ENCODE measurements around the gene PTGER3.

Gene PTGER3

DNA sequence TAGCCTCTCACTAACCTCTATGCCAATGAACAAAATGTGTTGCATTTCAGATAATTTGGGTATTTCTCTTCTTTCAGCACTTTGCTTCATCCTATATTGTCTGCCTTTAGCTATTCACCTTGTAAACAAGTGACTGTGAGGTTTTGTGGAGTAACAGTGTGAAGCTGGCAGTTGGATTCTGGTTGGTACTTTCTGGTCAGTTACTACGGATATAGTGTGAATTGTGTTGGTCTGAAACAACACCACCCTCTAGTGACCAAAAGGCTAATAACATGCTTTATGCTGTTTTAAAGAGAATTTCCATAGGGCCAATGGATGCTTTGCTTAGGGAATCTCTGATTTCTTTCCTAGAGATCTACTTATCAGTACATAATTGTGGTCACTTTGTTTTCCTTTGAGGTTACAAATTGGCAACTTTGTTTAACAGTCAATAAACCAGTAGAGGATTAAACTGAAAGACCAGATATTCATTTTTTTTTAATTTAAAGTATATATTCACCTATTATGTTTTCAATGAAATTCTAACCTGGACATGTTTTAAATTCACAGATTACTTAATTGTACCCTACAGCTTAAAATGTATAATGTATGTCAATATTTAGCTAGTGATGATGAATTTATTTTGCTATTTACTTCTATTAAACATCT is 2.5 kb upstream of the PTGER3 start:
- H3K4me3 ChIP-seq (ENCODE audit: low read depth, low read length): no peak overlapping the region
- DNase-seq (ENCODE audit: low read depth): peak; percentile 65
- TF ChIP-seq, protein P1, sequence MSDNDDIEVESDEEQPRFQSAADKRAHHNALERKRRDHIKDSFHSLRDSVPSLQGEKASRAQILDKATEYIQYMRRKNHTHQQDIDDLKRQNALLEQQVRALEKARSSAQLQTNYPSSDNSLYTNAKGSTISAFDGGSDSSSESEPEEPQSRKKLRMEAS (IDR thresholded peaks at IDR 0.05; ENCODE audit: low read depth, low read length): peak; percentile 72
- TF ChIP-seq, protein P2, sequence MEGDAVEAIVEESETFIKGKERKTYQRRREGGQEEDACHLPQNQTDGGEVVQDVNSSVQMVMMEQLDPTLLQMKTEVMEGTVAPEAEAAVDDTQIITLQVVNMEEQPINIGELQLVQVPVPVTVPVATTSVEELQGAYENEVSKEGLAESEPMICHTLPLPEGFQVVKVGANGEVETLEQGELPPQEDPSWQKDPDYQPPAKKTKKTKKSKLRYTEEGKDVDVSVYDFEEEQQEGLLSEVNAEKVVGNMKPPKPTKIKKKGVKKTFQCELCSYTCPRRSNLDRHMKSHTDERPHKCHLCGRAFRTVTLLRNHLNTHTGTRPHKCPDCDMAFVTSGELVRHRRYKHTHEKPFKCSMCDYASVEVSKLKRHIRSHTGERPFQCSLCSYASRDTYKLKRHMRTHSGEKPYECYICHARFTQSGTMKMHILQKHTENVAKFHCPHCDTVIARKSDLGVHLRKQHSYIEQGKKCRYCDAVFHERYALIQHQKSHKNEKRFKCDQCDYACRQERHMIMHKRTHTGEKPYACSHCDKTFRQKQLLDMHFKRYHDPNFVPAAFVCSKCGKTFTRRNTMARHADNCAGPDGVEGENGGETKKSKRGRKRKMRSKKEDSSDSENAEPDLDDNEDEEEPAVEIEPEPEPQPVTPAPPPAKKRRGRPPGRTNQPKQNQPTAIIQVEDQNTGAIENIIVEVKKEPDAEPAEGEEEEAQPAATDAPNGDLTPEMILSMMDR (IDR thresholded peaks at IDR 0.05; ENCODE audit: low read depth, low read length): peak; percentile 46
- no peak for TF ChIP-seq POLR2A (IDR thresholded peaks at IDR 0.05; ENCODE audit: extremely low read depth, insufficient read length)

DNA sequence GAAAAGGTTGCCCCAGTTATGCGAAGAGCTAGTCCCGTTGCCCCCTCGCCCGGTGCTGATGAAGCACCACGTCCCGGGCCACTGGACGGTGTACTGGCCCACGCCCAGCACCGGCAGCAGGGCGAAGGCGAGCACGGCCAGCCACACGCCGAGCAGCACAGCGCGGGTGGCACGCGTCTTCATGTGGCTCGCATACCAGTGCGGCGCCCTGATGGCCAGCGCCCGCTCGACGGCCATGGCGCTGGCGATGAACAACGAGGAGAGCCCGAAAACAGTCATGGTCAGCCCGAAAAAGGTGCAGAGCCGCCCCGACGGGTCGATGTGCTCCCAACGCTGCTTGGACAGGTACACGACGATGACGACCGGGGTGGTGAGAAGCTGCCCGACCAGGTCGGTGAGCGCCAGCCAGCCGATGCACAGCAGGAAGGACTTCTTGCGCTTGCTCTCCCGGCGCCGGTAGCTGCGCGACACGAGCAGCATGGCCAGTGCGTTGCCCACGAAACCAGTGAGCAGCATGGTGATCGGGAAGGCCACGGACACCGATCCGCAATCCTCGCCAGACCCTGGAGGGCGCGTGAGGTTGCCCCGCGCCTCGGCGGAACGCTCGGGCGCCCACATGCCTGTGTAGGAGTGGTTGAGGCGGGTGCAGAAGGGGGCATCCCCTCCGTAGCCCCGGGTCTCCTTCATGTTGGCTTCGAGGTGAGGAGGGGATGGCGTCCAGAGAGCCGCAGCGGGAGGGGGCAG is 553 bp downstream of the PTGER3 start:
- no peak for DNase-seq (ENCODE audit: low read depth)
- no peak overlapping the region for H3K4me3 ChIP-seq (ENCODE audit: low read depth, low read length)
- no peak for TF ChIP-seq MYC (IDR thresholded peaks at IDR 0.05; ENCODE audit: low read depth, low read length)
- TF ChIP-seq POLR2A (IDR thresholded peaks at IDR 0.05; ENCODE audit: extremely low read depth, insufficient read length): no peak
- TF ChIP-seq, protein P2 (IDR thresholded peaks at IDR 0.05; ENCODE audit: low read depth, low read length): no peak
- TF ChIP-seq, protein P1 (IDR thresholded peaks at IDR 0.05; ENCODE audit: low read depth, low read length): no peak

DNA sequence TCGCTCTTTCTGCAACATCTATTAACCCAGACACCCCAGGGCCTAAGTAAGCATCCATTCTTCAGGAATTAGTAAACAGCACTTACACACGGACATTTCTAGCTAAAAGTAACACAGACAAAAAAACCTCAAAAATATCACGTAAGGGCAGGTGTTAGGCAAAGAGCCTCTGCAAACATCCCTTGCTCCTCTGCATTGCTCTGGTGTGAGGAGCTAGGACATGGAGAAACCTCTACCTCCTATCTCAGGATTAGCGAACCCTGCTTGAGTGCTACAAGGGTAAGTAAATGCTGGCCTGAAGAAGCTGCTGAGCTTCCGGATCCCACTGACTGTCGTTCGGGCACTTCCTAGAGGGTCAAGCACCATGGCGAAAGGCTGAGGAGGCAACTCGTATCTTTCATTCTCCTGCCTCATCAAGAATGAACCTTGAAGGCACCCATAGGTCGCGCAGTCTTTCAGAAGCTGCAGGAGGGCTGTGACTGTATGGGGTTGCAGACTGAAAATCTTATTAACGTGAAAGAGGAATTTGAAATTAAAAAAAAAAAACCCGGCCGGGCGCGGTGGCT is 2.1 kb downstream of the PTGER3 start:
- no peak for DNase-seq (ENCODE audit: low read depth)
- TF ChIP-seq MYC (IDR thresholded peaks at IDR 0.05; ENCODE audit: low read depth, low read length) (no peak), POLR2A (IDR thresholded peaks at IDR 0.05; ENCODE audit: extremely low read depth, insufficient read length) (no peak)
- TF ChIP-seq, protein P2 (IDR thresholded peaks at IDR 0.05; ENCODE audit: low read depth, low read length): no peak
- TF ChIP-seq, protein P1 (IDR thresholded peaks at IDR 0.05; ENCODE audit: low read depth, low read length): no peak
- H3K4me3 ChIP-seq (ENCODE audit: low read depth, low read length): no peak overlapping the region

DNA sequence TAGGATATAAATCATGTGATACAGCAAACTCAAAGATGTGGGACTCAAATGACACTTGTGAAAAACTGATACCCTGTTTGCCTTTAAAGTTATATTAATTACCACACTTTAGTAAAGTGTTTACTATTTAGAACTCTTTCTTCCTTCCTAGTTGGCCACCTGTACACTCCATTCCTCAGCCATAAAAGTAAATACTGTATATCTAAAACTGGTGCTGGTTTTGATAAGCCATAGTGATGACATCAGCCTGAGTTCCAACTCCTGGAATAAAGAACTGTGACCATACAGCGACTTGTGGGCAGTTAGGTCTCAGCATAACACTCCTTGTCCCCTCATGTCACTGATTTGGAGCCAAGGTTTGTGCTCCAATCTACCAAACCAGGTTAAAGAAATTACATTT is 2.8 kb downstream of the PTGER3 start:
- no peak overlapping the region for H3K4me3 ChIP-seq (ENCODE audit: low read depth, low read length)
- TF ChIP-seq, protein P1 (IDR thresholded peaks at IDR 0.05; ENCODE audit: low read depth, low read length): no peak
- no peak for TF ChIP-seq POLR2A (IDR thresholded peaks at IDR 0.05; ENCODE audit: extremely low read depth, insufficient read length)
- TF ChIP-seq, protein P2 (IDR thresholded peaks at IDR 0.05; ENCODE audit: low read depth, low read length): no peak
- TF ChIP-seq MYC (IDR thresholded peaks at IDR 0.05; ENCODE audit: low read depth, low read length): no peak
- DNase-seq (ENCODE audit: low read depth): no peak

DNA sequence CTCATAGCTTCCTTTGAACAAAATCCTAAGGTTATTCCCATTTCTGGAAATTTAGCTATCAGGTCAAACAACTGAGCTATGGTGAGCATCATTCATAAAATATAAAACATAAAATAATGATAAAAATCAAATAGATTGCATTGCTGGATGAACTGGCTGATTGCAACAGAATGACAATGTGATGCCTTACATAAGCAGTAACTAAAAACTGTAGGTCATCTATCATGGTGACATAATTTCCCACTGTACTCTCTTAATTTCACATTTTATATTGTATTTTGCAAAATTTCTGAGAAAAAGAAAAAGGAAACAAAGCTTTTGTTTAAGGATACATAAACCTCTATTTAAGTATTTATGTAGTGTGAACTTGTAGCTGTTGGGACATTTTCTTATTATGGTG is 4.6 kb downstream of the PTGER3 start:
- H3K4me3 ChIP-seq (ENCODE audit: low read depth, low read length): no peak overlapping the region
- DNase-seq (ENCODE audit: low read depth): no peak
- TF ChIP-seq, protein P1 (IDR thresholded peaks at IDR 0.05; ENCODE audit: low read depth, low read length): no peak
- TF ChIP-seq POLR2A (IDR thresholded peaks at IDR 0.05; ENCODE audit: extremely low read depth, insufficient read length): no peak
- TF ChIP-seq MYC (IDR thresholded peaks at IDR 0.05; ENCODE audit: low read depth, low read length): no peak
- TF ChIP-seq, protein P2 (IDR thresholded peaks at IDR 0.05; ENCODE audit: low read depth, low read length): no peak
